Panc1 (cell line): ENCODE measurements around the gene TMEM115.

Experiments used
- CTCF ChIP-seq: fragments of 450-650 bp; IDR thresholded peaks from 2 replicates; pipeline ENCODE4 v1.5.1; 2017; ENCODE audit warnings: mild to moderate bottlenecking
- POLR2AphosphoS5 ChIP-seq: IDR thresholded peaks from 2 replicates; pipeline ENCODE4 v1.6.1; 2012; ENCODE audit warnings: mild to moderate bottlenecking, low read depth, low read length, moderate library complexity
- REST ChIP-seq, 2 experiments: IDR thresholded peaks; 2 replicates each; pipeline ENCODE4 v1.6.1; 2011 to 2012; ENCODE audit warnings: low read depth in 2 of 2, control low read depth in 1 of 2, low read length in 1 of 2, mild to moderate bottlenecking in 1 of 2, moderate library complexity in 1 of 2; ENCODE audit not compliant: insufficient read depth in 1 of 2
- SIN3A ChIP-seq: IDR thresholded peaks from 2 replicates; pipeline ENCODE4 v1.6.1; 2012; ENCODE audit warnings: low read depth, mild to moderate bottlenecking, low read length, moderate library complexity, borderline replicate concordance; ENCODE audit not compliant: insufficient read depth
- TCF7L2 ChIP-seq: IDR thresholded peaks from 2 replicates; pipeline ENCODE4 v1.6.1; 2011; ENCODE audit warnings: mild to moderate bottlenecking, low read depth, low read length, inconsistent platforms

DNA sequence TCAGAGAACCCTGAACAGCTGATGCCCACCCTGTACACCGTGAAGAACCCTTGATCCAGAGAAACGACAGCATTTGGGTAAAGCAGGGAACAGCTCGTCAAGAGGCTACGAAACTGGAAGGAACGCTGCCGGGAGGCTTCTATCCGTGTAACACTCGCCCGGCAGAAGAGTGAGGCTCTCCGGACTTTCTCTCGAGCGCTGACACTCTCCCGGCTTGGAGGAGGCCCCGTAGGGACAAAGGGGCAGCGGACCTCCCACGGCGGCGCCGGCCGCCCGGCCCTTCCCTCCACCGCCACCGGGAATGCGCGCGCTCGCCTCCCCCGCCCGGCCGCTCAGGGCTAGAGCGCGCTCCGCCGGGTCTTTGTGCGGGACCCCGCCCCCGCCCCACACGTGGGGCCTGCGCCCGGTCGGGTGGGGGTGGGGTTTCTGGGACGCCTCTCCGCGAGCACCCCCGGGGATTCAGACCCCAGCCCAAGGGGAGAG lies 38.4 kb downstream of the TMEM115 start:
- no peak for TF ChIP-seq CTCF
- no peak for TF ChIP-seq REST (IDR thresholded peaks at IDR 0.05; ENCODE audit: insufficient read depth in 1 of 2, low read depth in 2 of 2, low read length in 1 of 2)
- TF ChIP-seq POLR2AphosphoS5: no peak
- no peak for TF ChIP-seq SIN3A
- no peak for TF ChIP-seq TCF7L2
